ENCODE measurements around the gene HEMK1.

Gene HEMK1

DNA sequence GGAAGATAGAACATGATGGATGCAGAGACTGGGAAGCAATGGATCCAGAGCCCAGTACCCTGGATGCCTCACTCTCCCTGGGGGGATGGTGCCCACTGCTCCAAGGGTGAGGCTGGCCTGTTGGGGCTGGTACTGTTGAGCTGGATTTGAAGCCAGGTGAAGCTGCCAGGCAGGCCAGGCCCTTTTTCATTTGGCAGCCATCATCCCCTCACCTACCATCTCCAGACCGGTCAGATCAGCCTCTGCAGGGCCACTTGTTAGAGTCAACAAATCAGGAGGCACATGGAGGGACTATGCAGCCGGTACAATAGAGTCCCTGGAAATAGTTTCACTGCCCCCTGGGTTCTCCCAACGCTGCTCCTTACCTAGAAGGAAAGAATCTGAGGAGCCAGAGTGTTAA, 53.6 kb downstream of the HEMK1 start:
- Histone ChIP-seq H3F3A (ENCODE audit: control insufficient read depth, insufficient read depth) (no peaks in the 10 kb centered on the region), H3K4me1 (ENCODE audit: control insufficient read depth, low read length) (peaks cover 16% of the 10 kb centered on the region), H3K27me3 (ENCODE audit: control insufficient read depth, low read length) (no peaks in the 10 kb centered on the region), H3K79me2 (ENCODE audit: control insufficient read depth, low read length) (peaks cover 1% of the 10 kb centered on the region; the same call in 1 of the 2 replicates), H3K9me3 (ENCODE audit: control insufficient read depth, insufficient read depth, low read length) (no peaks in the 10 kb centered on the region), H4K20me1 (ENCODE audit: control insufficient read depth, insufficient read depth, low read depth, low read length) (no peaks in the 10 kb centered on the region; the same call in 1 of the 2 replicates), H3K27ac (ENCODE audit: low read depth, low read length) (no peak overlapping the region), H3K9me2 (replicated peaks; ENCODE audit: control insufficient read depth, low read length) (no peaks in the 10 kb centered on the region), H3K4me3 (ENCODE audit: low read length) (no peak overlapping the region), H3K4me2 (ENCODE audit: low read length) (no peak overlapping the region), H3K36me3 (ENCODE audit: control insufficient read depth, low read length) (no peaks in the 10 kb centered on the region)
- TF ChIP-seq, protein P1, sequence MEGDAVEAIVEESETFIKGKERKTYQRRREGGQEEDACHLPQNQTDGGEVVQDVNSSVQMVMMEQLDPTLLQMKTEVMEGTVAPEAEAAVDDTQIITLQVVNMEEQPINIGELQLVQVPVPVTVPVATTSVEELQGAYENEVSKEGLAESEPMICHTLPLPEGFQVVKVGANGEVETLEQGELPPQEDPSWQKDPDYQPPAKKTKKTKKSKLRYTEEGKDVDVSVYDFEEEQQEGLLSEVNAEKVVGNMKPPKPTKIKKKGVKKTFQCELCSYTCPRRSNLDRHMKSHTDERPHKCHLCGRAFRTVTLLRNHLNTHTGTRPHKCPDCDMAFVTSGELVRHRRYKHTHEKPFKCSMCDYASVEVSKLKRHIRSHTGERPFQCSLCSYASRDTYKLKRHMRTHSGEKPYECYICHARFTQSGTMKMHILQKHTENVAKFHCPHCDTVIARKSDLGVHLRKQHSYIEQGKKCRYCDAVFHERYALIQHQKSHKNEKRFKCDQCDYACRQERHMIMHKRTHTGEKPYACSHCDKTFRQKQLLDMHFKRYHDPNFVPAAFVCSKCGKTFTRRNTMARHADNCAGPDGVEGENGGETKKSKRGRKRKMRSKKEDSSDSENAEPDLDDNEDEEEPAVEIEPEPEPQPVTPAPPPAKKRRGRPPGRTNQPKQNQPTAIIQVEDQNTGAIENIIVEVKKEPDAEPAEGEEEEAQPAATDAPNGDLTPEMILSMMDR (IDR thresholded peaks at IDR 0.05; ENCODE audit: low read depth, low read length, poor library complexity, severe bottlenecking) = no peak
- no peak for TF ChIP-seq EZH2phosphoT487 (IDR thresholded peaks at IDR 0.05; ENCODE audit: borderline replicate concordance, low read length)

GRCh38 chr3:50623840-50624474, 54.6 kb downstream of the HEMK1 start:
- H3K27me3 ChIP-seq (ENCODE audit: control insufficient read depth, low read length) = no peaks in the 10 kb centered on the region
- no peaks in the 10 kb centered on the region for H3K9me2 ChIP-seq (replicated peaks; ENCODE audit: control insufficient read depth, low read length)
- no peak overlapping the region for H3K4me2 ChIP-seq (ENCODE audit: low read length)
- TF ChIP-seq EZH2phosphoT487 (IDR thresholded peaks at IDR 0.05; ENCODE audit: borderline replicate concordance, low read length) = no peak
- TF ChIP-seq, protein P1 (IDR thresholded peaks at IDR 0.05; ENCODE audit: low read depth, low read length, poor library complexity, severe bottlenecking) = no peak
- H3K27ac ChIP-seq (ENCODE audit: low read depth, low read length) = no peak overlapping the region
- H3K4me1 ChIP-seq (ENCODE audit: control insufficient read depth, low read length) = peaks cover 12% of the 10 kb centered on the region
- no peaks in the 10 kb centered on the region for H3K79me2 ChIP-seq (ENCODE audit: control insufficient read depth, low read length)
- H4K20me1 ChIP-seq (ENCODE audit: control insufficient read depth, insufficient read depth, low read depth, low read length) = no peaks in the 10 kb centered on the region; the same call in 1 of the 2 replicates
- H3K36me3 ChIP-seq (ENCODE audit: control insufficient read depth, low read length) = no peaks in the 10 kb centered on the region
- H3K9me3 ChIP-seq (ENCODE audit: control insufficient read depth, insufficient read depth, low read length) = no peaks in the 10 kb centered on the region
- H3F3A ChIP-seq (ENCODE audit: control insufficient read depth, insufficient read depth) = no peaks in the 10 kb centered on the region
- no peak overlapping the region for H3K4me3 ChIP-seq (ENCODE audit: low read length)

GRCh38 chr3:50624634-50625033, 55.3 kb downstream of the HEMK1 start:
- Histone ChIP-seq H3F3A (ENCODE audit: control insufficient read depth, insufficient read depth) (no peaks in the 10 kb centered on the region), H4K20me1 (ENCODE audit: control insufficient read depth, insufficient read depth, low read depth, low read length) (no peaks in the 10 kb centered on the region; the same call in 1 of the 2 replicates), H3K4me1 (ENCODE audit: control insufficient read depth, low read length) (peaks cover 12% of the 10 kb centered on the region), H3K79me2 (ENCODE audit: control insufficient read depth, low read length) (no peaks in the 10 kb centered on the region), H3K9me3 (ENCODE audit: control insufficient read depth, insufficient read depth, low read length) (no peaks in the 10 kb centered on the region), H3K36me3 (ENCODE audit: control insufficient read depth, low read length) (no peaks in the 10 kb centered on the region), H3K4me3 (ENCODE audit: low read length) (no peak overlapping the region), H3K27ac (ENCODE audit: low read depth, low read length) (no peak overlapping the region), H3K4me2 (ENCODE audit: low read length) (no peak overlapping the region), H3K9me2 (replicated peaks; ENCODE audit: control insufficient read depth, low read length) (no peaks in the 10 kb centered on the region), H3K27me3 (ENCODE audit: control insufficient read depth, low read length) (no peaks in the 10 kb centered on the region)
- no peak for TF ChIP-seq EZH2phosphoT487 (IDR thresholded peaks at IDR 0.05; ENCODE audit: borderline replicate concordance, low read length)
- TF ChIP-seq, protein P1 (IDR thresholded peaks at IDR 0.05; ENCODE audit: low read depth, low read length, poor library complexity, severe bottlenecking) = no peak

Data from DOHH2 (cell line).